ENCODE results near the gene KRT3. TPM values are rescaled to one million over a fixed set of nuclear protein-coding genes. Genes with fewer than 3 reads are reported as not detected.
"Not testable (repeated sequence)": the region's sequence is repeated elsewhere in the genome, so short reads cannot be mapped to it uniquely, and the experiment has no call there.

The KRT3 gene
- total RNA-seq, 6 experiments from 2014 or later: not detected

DNA sequence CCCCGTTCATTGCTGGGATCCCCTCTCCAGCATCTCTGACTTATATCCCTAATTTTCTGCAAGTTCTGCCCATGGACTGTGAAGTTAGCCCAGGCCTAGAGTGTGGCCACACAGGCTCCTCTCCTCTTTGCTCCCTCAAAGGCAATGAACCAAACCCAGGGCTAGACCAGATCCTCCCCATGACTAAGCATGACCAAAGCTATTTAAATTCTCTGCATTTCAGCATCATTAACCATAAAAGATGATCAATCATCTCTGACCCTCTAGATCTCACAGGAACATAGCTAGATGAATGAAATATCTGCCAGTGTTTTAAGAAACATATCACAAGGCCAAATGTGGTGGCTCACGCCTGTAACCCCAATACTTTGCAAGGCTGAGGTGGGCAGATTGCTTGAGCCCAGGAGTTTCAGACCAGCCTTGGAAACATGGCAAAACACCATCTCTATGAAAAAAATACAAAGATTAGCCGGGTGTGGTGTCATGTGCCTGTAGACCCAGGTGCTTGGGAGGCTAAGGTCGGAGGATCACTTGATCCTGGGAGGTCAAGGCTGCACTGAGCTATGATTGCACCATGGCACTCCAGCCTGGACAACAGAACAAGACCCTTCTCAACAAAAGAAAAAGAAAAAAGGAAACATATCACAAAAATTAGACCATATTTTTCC, 2.2 kb upstream of the KRT3 start:
- Histone ChIP-seq H3K9me3 (no peaks in the 10 kb centered on the region), H3K4me1 (no peaks in the 10 kb centered on the region), H3K36me3 (no peaks in the 10 kb centered on the region), H3K27ac (no peak overlapping the region), H3K4me3 (no peak overlapping the region), H3K27me3 (no peaks in the 10 kb centered on the region)
- 72% methylated on average over 4 of the region's 4 CpGs for WGBS (ENCODE audit: insufficient coverage, low coverage, low lambda C conversion rate, missing lambda C conversion rate)
- no peak for TF ChIP-seq POLR2A (IDR thresholded peaks at IDR 0.05)
- TF ChIP-seq, protein P1, sequence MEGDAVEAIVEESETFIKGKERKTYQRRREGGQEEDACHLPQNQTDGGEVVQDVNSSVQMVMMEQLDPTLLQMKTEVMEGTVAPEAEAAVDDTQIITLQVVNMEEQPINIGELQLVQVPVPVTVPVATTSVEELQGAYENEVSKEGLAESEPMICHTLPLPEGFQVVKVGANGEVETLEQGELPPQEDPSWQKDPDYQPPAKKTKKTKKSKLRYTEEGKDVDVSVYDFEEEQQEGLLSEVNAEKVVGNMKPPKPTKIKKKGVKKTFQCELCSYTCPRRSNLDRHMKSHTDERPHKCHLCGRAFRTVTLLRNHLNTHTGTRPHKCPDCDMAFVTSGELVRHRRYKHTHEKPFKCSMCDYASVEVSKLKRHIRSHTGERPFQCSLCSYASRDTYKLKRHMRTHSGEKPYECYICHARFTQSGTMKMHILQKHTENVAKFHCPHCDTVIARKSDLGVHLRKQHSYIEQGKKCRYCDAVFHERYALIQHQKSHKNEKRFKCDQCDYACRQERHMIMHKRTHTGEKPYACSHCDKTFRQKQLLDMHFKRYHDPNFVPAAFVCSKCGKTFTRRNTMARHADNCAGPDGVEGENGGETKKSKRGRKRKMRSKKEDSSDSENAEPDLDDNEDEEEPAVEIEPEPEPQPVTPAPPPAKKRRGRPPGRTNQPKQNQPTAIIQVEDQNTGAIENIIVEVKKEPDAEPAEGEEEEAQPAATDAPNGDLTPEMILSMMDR (IDR thresholded peaks at IDR 0.05): no peak
- ATAC-seq (no peak), DNase-seq (no peak)
- intact Hi-C loops (cut with DNase I): no loop called here

DNA sequence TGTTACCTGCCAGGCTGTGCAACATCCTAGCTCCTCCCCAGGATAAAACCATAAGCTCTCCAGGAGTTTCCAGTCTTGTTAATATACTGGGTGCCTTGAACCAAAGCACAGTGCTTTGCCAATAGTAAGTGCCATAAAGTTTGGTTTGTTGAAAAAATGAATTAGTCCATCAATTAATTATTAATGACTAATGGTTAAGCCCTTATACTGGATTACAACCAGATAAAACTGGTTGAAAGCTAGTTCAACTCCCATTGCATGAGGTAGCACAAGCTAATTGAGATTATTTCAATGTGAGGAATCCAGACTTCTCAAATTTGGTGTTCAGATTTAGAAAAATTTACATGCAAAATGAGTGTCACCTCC, 1.6 kb upstream of the KRT3 start:
- ATAC-seq (no peak), DNase-seq (no peak)
- no peak overlapping the region for H3K4me3 ChIP-seq
- H3K9me3 ChIP-seq: no peaks in the 10 kb centered on the region
- H3K36me3 ChIP-seq: no peaks in the 10 kb centered on the region
- H3K4me1 ChIP-seq: no peaks in the 10 kb centered on the region
- intact Hi-C loops (cut with DNase I): no loop called here
- H3K27ac ChIP-seq: no peak overlapping the region
- TF ChIP-seq POLR2A (IDR thresholded peaks at IDR 0.05): no peak
- TF ChIP-seq, protein P1 (IDR thresholded peaks at IDR 0.05): no peak
- H3K27me3 ChIP-seq: no peaks in the 10 kb centered on the region

DNA sequence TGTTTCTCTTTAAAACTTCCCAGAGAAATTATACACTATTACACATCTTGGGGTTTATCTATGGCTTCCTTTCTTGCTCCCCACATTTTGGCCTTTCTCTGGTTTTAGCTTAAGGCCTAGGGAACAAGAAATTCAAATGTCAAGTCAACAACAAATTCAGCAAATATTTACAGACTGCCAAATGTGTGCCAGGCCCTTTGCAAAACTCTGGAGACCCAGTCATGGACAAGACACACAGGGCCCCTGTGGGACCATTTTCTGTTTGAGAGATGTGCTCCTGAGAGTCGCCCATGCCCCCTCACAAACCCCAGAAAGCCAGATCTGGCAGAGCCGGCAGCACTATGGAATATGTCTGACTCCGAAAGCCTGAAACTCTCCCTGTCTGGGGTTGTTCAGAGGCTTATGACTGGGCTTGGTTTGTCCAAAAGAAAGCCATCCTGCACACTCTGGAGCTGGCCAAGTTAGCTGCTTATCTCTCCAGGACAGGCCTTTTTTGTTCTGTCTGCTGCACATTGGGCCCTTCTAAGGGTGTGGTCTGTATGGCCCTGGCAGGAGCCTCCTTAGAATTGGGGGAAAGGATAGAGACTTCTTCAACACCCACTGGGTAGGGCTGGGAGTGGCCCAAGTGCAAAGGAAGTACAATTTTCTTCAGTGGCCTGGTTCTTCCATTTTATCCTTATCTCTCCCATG, 1.1 kb upstream of the KRT3 start:
- Histone ChIP-seq H3K4me3 (no peak overlapping the region), H3K9me3 (no peaks in the 10 kb centered on the region), H3K27me3 (no peaks in the 10 kb centered on the region), H3K4me1 (no peaks in the 10 kb centered on the region), H3K36me3 (no peaks in the 10 kb centered on the region), H3K27ac (no peak overlapping the region)
- TF ChIP-seq, protein P1 (IDR thresholded peaks at IDR 0.05): no peak
- no peak for TF ChIP-seq POLR2A (IDR thresholded peaks at IDR 0.05)
- 58% methylated on average over 2 of the region's 3 CpGs for WGBS (ENCODE audit: insufficient coverage, low coverage, low lambda C conversion rate, missing lambda C conversion rate)
- intact Hi-C loops (cut with DNase I): no loop called here
- DNase-seq: no peak
- no peak for ATAC-seq

DNA sequence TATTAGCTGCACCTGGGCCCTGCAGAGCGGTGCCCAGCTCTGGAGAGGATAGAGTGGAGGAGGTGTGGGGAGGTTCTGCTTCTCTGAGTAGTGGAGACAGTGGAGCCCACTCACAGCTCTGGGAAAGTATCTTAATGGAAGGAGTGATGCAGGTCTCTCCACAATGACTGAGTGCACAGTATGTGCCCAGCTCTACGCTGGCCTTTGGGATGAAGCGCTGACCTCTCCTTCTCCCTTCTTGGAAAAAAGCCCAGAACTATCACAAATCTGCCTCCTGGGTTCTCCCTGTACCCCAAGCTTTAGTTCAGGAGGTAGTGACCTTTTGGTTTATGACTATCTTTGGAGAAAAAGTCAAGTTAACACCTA, 495 bp upstream of the KRT3 start:
- intact Hi-C loops (cut with DNase I): no loop called here
- Histone ChIP-seq H3K9me3 (no peaks in the 10 kb centered on the region), H3K36me3 (no peaks in the 10 kb centered on the region), H3K4me3 (no peak overlapping the region), H3K27ac (no peak overlapping the region), H3K27me3 (no peaks in the 10 kb centered on the region), H3K4me1 (no peaks in the 10 kb centered on the region)
- ATAC-seq (no peak), DNase-seq (no peak)
- no CpG with 5 or more reads among the region's 3 CpGs for WGBS (ENCODE audit: insufficient coverage, low coverage, low lambda C conversion rate, missing lambda C conversion rate)
- TF ChIP-seq, protein P1 (IDR thresholded peaks at IDR 0.05): no peak
- no peak for TF ChIP-seq POLR2A (IDR thresholded peaks at IDR 0.05)

DNA sequence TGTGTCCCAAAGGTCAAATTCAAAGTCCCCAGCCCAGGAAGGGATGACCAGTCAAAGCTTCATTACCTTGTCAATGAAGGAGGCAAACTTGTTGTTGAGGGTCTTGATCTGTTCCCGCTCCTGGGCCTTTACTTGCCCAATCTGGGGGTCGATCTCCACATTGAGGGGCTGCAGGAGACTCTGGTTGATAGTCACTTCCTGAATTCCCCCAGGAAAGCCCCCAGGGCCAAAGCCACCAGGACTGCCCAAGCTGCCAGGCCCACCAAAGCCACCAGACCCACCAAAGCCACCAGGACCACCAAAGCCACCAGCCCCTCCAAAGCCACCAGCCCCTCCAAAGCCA, 614 bp downstream of the KRT3 start:
- intact Hi-C loops (cut with DNase I): not testable (repeated sequence)

More for the DNA sequence above, 614 bp downstream of the KRT3 start:
- not testable (repeated sequence) for H3K4me3 ChIP-seq, H3K27ac ChIP-seq, DNase-seq, H3K4me1 ChIP-seq, H3K9me3 ChIP-seq, H3K27me3 ChIP-seq, H3K36me3 ChIP-seq, ATAC-seq
- no CpG with 5 or more reads among the region's 2 CpGs for WGBS (ENCODE audit: insufficient coverage, low coverage, low lambda C conversion rate, missing lambda C conversion rate)
